ENCODE measurements around the gene SLC37A1.

Gene SLC37A1

GRCh38 chr21:42534421-42535378 lies 21.0 kb downstream of the SLC37A1 start:
- H3K27ac ChIP-seq: peak overlapping the region; percentile 97
- no peak for TF ChIP-seq CTCF (conservative IDR thresholded peaks at IDR 0.05)

DNA sequence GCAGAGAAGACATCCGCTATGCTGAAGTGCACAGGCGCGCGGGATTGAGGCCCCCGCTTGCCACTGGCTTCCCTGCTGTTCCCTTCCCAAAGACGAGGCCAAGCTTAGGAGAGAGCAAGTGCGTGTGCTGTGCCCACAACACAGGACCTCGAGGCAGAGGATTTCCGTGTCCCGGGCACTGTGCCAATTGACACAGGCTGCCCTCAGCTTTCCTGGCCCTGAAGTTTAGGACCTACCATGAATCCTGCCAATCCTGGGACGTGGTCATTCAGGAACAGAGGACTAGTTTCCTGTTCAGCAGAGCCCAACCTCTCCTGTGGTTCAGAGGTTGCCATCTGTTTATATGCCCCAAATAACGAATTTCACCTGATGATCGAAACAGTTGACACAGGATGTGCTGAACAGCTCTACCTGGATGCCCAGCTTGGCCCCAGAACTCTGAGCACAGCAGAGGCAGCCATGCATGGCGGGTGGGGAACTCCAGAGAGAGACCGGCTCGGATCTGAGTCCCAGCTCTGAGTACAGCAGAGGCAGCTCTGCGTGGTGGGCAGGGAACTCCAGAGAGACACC lies 22.0 kb downstream of the SLC37A1 start:
- peak overlapping the region; percentile 97 for H3K27ac ChIP-seq
- no peak for TF ChIP-seq CTCF (conservative IDR thresholded peaks at IDR 0.05)

GRCh38 chr21:42536601-42537000 lies 22.9 kb downstream of the SLC37A1 start:
- TF ChIP-seq CTCF (conservative IDR thresholded peaks at IDR 0.05): no peak
- peak overlapping the region; percentile 97 for H3K27ac ChIP-seq

DNA sequence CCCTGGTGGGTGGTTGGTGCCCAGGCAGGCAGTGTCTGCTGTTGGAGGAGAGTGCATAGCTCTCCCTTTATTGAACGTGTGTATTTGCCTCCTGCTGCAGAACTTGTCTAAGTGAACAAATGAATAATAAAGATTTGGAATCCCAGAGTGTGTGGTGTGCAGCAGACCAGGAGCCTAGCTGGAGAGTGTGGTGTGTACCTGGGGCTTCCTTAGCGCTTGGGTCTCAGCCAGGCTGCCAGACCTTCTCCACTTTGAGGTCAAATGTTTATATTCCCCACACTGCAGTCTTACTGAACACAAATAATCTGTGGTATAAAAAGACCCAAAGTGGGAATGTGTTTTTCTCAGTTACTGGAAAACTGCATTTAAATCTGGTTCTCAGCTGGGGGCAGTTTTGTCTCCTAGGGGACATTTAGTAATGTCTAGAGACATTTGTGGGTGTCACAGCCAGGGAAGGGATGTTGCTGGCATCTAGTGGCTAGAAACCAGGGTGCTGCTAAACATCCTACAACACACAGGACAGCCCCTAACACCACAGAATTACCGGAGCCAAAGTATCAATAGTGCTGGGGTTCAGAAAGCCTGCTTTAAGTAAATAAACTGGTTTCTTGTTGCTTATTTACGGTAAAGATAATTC lies 23.6 kb downstream of the SLC37A1 start:
- H3K27ac ChIP-seq: peak overlapping the region; percentile 97
- peak; percentile 72 for TF ChIP-seq CTCF (conservative IDR thresholded peaks at IDR 0.05)

DNA sequence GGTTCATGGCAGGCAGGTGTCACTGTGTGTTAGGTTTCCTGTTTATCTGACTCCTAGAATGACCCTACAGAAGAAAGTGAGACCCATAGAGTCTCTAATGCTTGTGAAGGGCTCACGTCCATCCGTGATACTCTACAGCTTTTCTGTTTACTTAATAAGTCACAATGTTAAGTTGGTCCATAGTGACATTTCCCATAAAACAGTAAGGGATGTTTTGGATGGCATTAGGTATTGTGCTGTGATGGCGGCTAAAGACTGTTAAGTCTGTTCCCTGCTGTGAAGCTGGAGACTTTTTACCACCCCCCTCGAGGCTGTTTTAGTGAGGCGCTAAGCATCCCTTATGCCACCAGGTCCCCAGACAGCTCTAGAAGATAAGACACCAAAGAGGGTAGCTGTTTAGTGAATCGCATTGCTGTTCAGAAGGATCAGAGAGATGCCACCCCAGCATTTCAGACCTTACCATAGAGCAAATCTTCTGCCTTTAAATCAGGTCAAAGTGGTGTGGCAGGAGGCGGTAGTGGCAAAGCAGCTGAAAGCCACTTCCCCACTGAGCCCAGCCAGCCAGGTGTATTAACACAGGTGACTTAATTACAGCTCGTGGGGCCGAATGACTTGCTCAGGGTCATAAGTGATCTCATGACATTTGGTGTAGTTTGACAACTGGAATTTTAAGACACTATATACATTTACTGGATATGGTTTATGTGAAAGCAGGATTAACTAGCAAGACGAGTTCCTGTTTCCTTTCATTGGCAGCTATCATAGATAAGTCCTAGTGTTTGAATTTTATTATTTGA lies 25.0 kb downstream of the SLC37A1 start:
- TF ChIP-seq CTCF (conservative IDR thresholded peaks at IDR 0.05): no peak

GRCh38 chr21:42539342-42539741 lies 25.7 kb downstream of the SLC37A1 start:
- H3K27ac ChIP-seq: peak overlapping the region; percentile 97

More for the DNA sequence above, 25.0 kb downstream of the SLC37A1 start:
- peak overlapping the region; percentile 97 for H3K27ac ChIP-seq

More at GRCh38 chr21:42539342-42539741, 25.7 kb downstream of the SLC37A1 start:
- TF ChIP-seq CTCF (conservative IDR thresholded peaks at IDR 0.05): no peak
